SK-N-SH (cell line): Measurements from ENCODE around the gene SH2D3C. TPM values are rescaled to one million over a fixed set of nuclear protein-coding genes. Genes with fewer than 3 reads are reported as not detected.

Experiments used
- CTCF ChIA-PET: fragments of 300-600, 350-600 bp; formaldehyde crosslinking; extraction: SDS; loops from one replicate; lab custom pipeline; 2021; lab: Yijun Ruan, JAX
- POLR2A ChIA-PET: fragments of 350-600 bp; sonication (Branson Sonifier 250); formaldehyde crosslinking; extraction: SDS; loops from one replicate; lab custom pipeline; 2020; ENCODE audit warnings: antibody characterized with exemption, inconsistent platforms; lab: Yijun Ruan, JAX
- DNase-seq: peaks from one replicate; pipeline ENCODE4 v3.0.0; 2012
- H2AFZ ChIP-seq: fragments of 200-600 bp; sonication (generic); 2 replicates; pipeline ENCODE4 v1.8.1; 2016; ENCODE audit warnings: antibody characterized with exemption, mild to moderate bottlenecking, low read depth
- H3F3A ChIP-seq: fragments of 200-600 bp; sonication (generic); replicated peaks from 2 replicates; pipeline ENCODE3; 2016; ENCODE audit warnings: antibody characterized with exemption, mild to moderate bottlenecking; ENCODE audit not compliant: insufficient read depth
- H3K27ac ChIP-seq, 2 experiments: fragments of 200-500 bp in 1 of 2; fragments of 200-600 bp in 1 of 2; sonication (Bioruptor generic) in 1 of 2; sonication (generic), shearing (Covaris generic) in 1 of 2; 2 replicates each; pipeline versions ENCODE4 v1.5.1 to v1.6.1; 2014 to 2016; ENCODE audit warnings: low read depth in 2 of 2, inconsistent platforms in 1 of 2, low read length in 1 of 2, mild to moderate bottlenecking in 1 of 2, mixed read lengths in 1 of 2
- H3K27me3 ChIP-seq: fragments of 200-600 bp; sonication (generic), shearing (Covaris generic); 2 replicates; pipeline ENCODE4 v1.6.1; 2016; ENCODE audit warnings: mixed run types; ENCODE audit not compliant: insufficient read depth
- H3K36me3 ChIP-seq, 2 experiments: fragments of 200-500 bp in 1 of 2; fragments of 200-600 bp in 1 of 2; sonication (Bioruptor generic) in 1 of 2; sonication (generic) in 1 of 2; replicated peaks in 1 of 2; 2 replicates each; pipeline versions ENCODE3 to v1.5.1; 2014 to 2016; ENCODE audit warnings: low read length in 1 of 2, mild to moderate bottlenecking in 1 of 2; ENCODE audit not compliant: insufficient read depth in 2 of 2, control insufficient read depth in 1 of 2
- H3K4me1 ChIP-seq, 2 experiments: fragments of 200-500 bp in 1 of 2; fragments of 200-600 bp in 1 of 2; sonication (Bioruptor generic) in 1 of 2; sonication (generic), shearing (Covaris generic) in 1 of 2; 2 replicates each; pipeline versions ENCODE4 v1.5.1 to v1.6.1; 2014 to 2016; ENCODE audit warnings: low read depth in 1 of 2, low read length in 1 of 2, mixed run types in 1 of 2; ENCODE audit not compliant: insufficient read depth in 2 of 2, control insufficient read depth in 1 of 2
- H3K4me2 ChIP-seq: fragments of 200-600 bp; sonication (generic), shearing (Covaris generic); 2 replicates; pipeline ENCODE4 v1.6.1; 2017; ENCODE audit warnings: mixed run types
- H3K4me3 ChIP-seq, 2 experiments: fragments of 200-500 bp in 1 of 2; fragments of 200-600 bp in 1 of 2; sonication (Bioruptor generic) in 1 of 2; sonication (generic), shearing (Covaris generic) in 1 of 2; 2 replicates each; pipeline versions ENCODE4 v1.5.1 to v1.8.1; 2014 to 2016; ENCODE audit warnings: low read depth in 2 of 2, inconsistent platforms in 1 of 2, low read length in 1 of 2, mild to moderate bottlenecking in 1 of 2, mixed read lengths in 1 of 2, moderate library complexity in 1 of 2
- H3K79me2 ChIP-seq: fragments of 200-600 bp; sonication (generic); 2 replicates; pipeline ENCODE4 v1.8.1; 2017; ENCODE audit warnings: mild to moderate bottlenecking; ENCODE audit not compliant: insufficient read depth
- H3K9ac ChIP-seq: fragments of 200-600 bp; sonication (generic); 2 replicates; pipeline ENCODE4 v1.6.1; 2017; ENCODE audit warnings: mixed run types
- H3K9me2 ChIP-seq: fragments of 200-600 bp; sonication (generic); 2 replicates; pipeline ENCODE4 v1.6.1; 2017; ENCODE audit warnings: mixed run types
- H3K9me3 ChIP-seq: fragments of 200-600 bp; sonication (generic); 2 replicates; pipeline ENCODE4 v1.6.1; 2017; ENCODE audit warnings: mixed run types, mild to moderate bottlenecking, moderate library complexity
- H4K20me1 ChIP-seq: fragments of 200-600 bp; sonication (generic); 2 replicates; pipeline ENCODE4 v1.6.1; 2017; ENCODE audit warnings: mild to moderate bottlenecking, mixed run types; ENCODE audit not compliant: insufficient read depth
- CHD2 ChIP-seq: fragments of 150-350 bp; IDR thresholded peaks from 2 replicates; pipeline ENCODE4 v1.6.1; 2018; ENCODE audit warnings: low read length; ENCODE audit not compliant: partially characterized antibody
- ELF1 ChIP-seq: IDR thresholded peaks from 2 replicates; pipeline ENCODE4 v1.4.0; 2012
- EZH2phosphoT487 ChIP-seq: fragments of 200-600 bp; sonication (generic); IDR thresholded peaks from 2 replicates; pipeline ENCODE4 v1.6.1; 2017; ENCODE audit warnings: low read depth, mixed run types, mild to moderate bottlenecking, antibody characterized with exemption, moderate library complexity, borderline replicate concordance
- FOXJ3 ChIP-seq: sonication (generic); formaldehyde crosslinking; IDR thresholded peaks from 2 replicates; pipeline ENCODE4 v1.5.1; 2020; ENCODE audit warnings: mild to moderate bottlenecking, missing genetic modification reagents
- FOXM1 ChIP-seq: IDR thresholded peaks from 2 replicates; pipeline ENCODE4 v1.4.0; 2012; ENCODE audit warnings: low read depth, mild to moderate bottlenecking
- GATA2 ChIP-seq: sonication (generic); formaldehyde crosslinking; IDR thresholded peaks from 2 replicates; pipeline ENCODE4 v1.5.0; 2020; ENCODE audit warnings: mild to moderate bottlenecking, missing genetic modification reagents
- JUND ChIP-seq: IDR thresholded peaks from 2 replicates; pipeline ENCODE4 v1.4.0; 2012
- NRF1 ChIP-seq: IDR thresholded peaks from 2 replicates; pipeline ENCODE4 v1.6.1; 2012; ENCODE audit warnings: low read depth, mild to moderate bottlenecking, low read length
- POLR2AphosphoS5 ChIP-seq: IDR thresholded peaks from 2 replicates; pipeline ENCODE4 v1.6.1; 2012; ENCODE audit warnings: low read depth, low read length
- RAD21 ChIP-seq: IDR thresholded peaks from 2 replicates; pipeline ENCODE4 v1.6.1; 2012; ENCODE audit warnings: mild to moderate bottlenecking, low read length
- RCOR1 ChIP-seq: fragments of 150-350 bp; IDR thresholded peaks from 2 replicates; pipeline ENCODE4 v1.6.1; 2017; ENCODE audit warnings: antibody characterized with exemption, low read length
- RFX5 ChIP-seq: IDR thresholded peaks from 2 replicates; pipeline ENCODE4 v1.6.1; 2012; ENCODE audit warnings: mild to moderate bottlenecking, improper control_type of control experiment, low read length
- RXRA ChIP-seq: IDR thresholded peaks from 2 replicates; pipeline ENCODE4 v1.4.0; 2012; ENCODE audit warnings: low read depth, mild to moderate bottlenecking, borderline replicate concordance
- SIN3A ChIP-seq: IDR thresholded peaks from 2 replicates; pipeline ENCODE4 v1.6.1; 2012; ENCODE audit warnings: low read depth, mild to moderate bottlenecking, low read length, moderate library complexity, borderline replicate concordance
- SMC3 ChIP-seq: IDR thresholded peaks from 2 replicates; pipeline ENCODE4 v1.6.1; 2012; ENCODE audit warnings: low read depth, low read length, improper control_type of control experiment
- TAF1 ChIP-seq: IDR thresholded peaks from 2 replicates; pipeline ENCODE4 v1.6.1; 2012; ENCODE audit warnings: low read depth, mild to moderate bottlenecking, low read length, moderate library complexity, borderline replicate concordance
- WGBS: methylation state at CpG from one replicate; pipeline ENCODE4 v1.1.6; 2017; ENCODE audit warnings: low lambda C conversion rate; 5-methylcytosine and 5-hydroxymethylcytosine counted together
- polyA plus RNA-seq, 3 experiments: library from polyadenylated mRNA; depleted of rRNA; stranded (reverse); fragments of >200 nt; gene quantifications; 2 replicates each; pipeline ENCODE4 v1.2.3, GENCODE V29; 2012
- TF ChIP-seq, protein P1 (sequence below): fragments of 200-600 bp; sonication (generic); IDR thresholded peaks from 2 replicates; pipeline ENCODE4 v1.6.1; 2017; ENCODE audit warnings: antibody characterized with exemption, mild to moderate bottlenecking, moderate library complexity
- TF ChIP-seq, protein P2 (sequence below): IDR thresholded peaks from 2 replicates; pipeline ENCODE4 v1.4.0; 2012; ENCODE audit warnings: low read depth, borderline replicate concordance
- TF ChIP-seq, protein P3 (sequence below): IDR thresholded peaks from 2 replicates; pipeline ENCODE4 v1.4.0; 2012; ENCODE audit warnings: low read depth, borderline replicate concordance

SH2D3C gene
- polyA plus RNA-seq, 1 of the 3 experiments (the other 2 are of a cell fraction) = 0.15 TPM

DNA sequence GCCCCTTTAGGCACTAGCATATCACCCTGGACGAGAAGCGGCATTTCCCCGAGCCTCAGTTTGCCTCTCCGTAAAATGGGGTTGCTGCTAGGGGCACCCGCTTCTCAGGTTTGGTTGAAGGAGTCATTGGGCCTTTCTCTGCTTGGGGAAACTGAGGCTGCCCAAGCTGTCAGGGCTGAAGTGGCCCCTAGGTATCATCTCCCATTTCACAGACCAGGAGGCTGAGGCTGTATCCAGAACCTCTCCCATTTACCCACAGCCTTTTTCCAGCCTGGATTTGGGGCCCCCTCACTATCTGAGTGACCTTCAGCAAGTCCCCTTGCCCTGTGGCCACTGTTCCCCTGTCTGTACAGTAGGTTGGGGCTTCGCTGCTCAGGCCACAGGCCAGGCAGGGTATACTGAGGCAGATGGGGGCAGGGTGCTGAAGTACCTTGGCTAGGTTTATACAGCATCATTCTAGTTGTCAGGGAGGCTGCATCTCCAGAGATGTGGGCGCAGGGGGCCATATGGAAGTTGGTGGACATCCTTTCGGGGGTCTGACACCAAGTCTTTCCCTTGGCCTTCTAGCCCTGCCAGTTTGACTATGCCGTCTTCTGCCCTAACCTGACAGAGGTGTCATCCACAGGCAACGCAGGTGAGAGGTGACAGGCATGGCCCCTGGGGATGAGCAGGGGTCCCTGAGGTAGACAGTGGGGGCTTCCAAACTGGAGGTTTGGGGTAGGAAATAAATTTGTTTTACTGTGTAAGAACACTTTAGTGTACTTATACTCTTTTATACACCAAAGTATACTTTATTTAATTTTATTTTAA lies 32.1 kb upstream of the SH2D3C start:
- Histone ChIP-seq H3K9me3 (no peaks in the 10 kb centered on the region), H3K4me1 (peaks cover 0 to 12% of the 10 kb centered on the region in 2 experiments; a peak in 1 of 4 replicates), H3K79me2 (peaks cover 12% of the 10 kb centered on the region), H3K36me3 (peaks cover 30 to 50% of the 10 kb centered on the region in 2 experiments), H3K27ac (no peak overlapping the region), H3K9me2 (no peaks in the 10 kb centered on the region), H2AFZ (no peak overlapping the region), H3F3A (peaks cover 8% of the 10 kb centered on the region), H3K27me3 (no peaks in the 10 kb centered on the region), H3K4me2 (no peak overlapping the region), H3K9ac (no peak overlapping the region), H4K20me1 (no peaks in the 10 kb centered on the region)
- no peak for DNase-seq
- POLR2A ChIA-PET = no interaction called here
- WGBS = 95% methylated on average over 8 of the region's 10 CpGs
- TF ChIP-seq RFX5 (no peak), SMC3 (no peak), FOXM1 (no peak), RAD21 (no peak)
- TF ChIP-seq, protein P1, sequence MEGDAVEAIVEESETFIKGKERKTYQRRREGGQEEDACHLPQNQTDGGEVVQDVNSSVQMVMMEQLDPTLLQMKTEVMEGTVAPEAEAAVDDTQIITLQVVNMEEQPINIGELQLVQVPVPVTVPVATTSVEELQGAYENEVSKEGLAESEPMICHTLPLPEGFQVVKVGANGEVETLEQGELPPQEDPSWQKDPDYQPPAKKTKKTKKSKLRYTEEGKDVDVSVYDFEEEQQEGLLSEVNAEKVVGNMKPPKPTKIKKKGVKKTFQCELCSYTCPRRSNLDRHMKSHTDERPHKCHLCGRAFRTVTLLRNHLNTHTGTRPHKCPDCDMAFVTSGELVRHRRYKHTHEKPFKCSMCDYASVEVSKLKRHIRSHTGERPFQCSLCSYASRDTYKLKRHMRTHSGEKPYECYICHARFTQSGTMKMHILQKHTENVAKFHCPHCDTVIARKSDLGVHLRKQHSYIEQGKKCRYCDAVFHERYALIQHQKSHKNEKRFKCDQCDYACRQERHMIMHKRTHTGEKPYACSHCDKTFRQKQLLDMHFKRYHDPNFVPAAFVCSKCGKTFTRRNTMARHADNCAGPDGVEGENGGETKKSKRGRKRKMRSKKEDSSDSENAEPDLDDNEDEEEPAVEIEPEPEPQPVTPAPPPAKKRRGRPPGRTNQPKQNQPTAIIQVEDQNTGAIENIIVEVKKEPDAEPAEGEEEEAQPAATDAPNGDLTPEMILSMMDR = no peak
- TF ChIP-seq, all 33 proteins: peak for 0
- H3K4me3 ChIP-seq = no peak overlapping the region
- CTCF ChIA-PET = no interaction called here

DNA sequence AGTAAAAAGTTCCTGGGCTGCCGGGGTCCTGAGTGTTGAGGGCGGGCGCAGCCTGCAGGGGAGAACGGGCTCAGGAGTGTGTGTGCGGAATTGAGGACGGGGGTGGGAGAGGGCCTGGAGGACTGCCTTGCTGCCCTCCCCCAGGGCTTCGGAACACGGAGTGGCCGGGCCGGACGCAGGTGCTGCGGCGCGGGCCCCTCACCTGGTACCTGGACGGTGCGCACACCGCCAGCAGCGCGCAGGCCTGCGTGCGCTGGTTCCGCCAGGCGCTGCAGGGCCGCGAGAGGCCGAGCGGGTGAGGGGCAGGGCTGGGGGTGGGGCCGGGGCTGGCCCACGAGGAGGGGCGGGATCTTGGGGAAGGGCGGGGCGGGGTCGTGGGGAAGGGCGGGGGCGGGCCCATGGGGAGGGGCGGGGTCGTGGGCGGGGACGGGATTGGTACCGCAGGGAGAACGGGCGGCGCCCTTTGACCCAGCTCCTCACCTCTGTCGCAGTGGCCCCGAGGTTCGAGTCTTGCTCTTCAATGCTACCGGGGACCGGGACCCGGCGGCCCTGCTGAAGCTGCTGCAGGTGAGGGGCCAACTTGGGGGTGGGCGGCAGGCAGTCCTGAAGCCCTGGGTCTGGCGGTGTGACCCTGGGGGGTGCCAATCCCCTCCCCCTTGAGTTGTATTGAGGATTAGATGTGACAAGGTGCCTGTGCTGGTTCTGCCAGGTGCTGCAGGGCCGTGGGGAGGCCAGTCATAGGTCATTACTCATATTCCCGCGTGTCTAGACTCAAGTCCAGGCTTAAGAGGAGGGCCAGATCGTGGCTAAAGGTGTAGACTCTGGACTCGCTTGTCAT lies 31.3 kb upstream of the SH2D3C start:
- 74% methylated on average over 24 of the region's 57 CpGs for WGBS
- H3K9me3 ChIP-seq = no peaks in the 10 kb centered on the region
- ChIA-PET CTCF (interaction anchor here (1.2 to 1.5 kb wide), 2 partner anchors 25 to 60 kb away, joined by 3 to 6 read pairs; no protein-coding TSS in a partner anchor), POLR2A (no interaction called here)
- peaks cover 20% of the 10 kb centered on the region for H3K79me2 ChIP-seq
- H3K4me3 ChIP-seq = no peak overlapping the region
- H3K4me2 ChIP-seq = no peak overlapping the region
- H3K9me2 ChIP-seq = no peaks in the 10 kb centered on the region
- no peak overlapping the region for H3K9ac ChIP-seq
- peaks cover 0 to 12% of the 10 kb centered on the region in 2 experiments; a peak in 1 of 4 replicates for H3K4me1 ChIP-seq
- H3K27ac ChIP-seq = no peak overlapping the region
- no peaks in the 10 kb centered on the region for H3K27me3 ChIP-seq
- H3F3A ChIP-seq = peaks cover 8% of the 10 kb centered on the region
- H4K20me1 ChIP-seq = no peaks in the 10 kb centered on the region
- peak; percentile 89 for DNase-seq
- H2AFZ ChIP-seq = no peak overlapping the region
- peaks cover 38 to 45% of the 10 kb centered on the region in 2 experiments for H3K36me3 ChIP-seq
- no peak for TF ChIP-seq FOXJ3 (CRISPR knock-in tag)
- TF ChIP-seq, protein P2, sequence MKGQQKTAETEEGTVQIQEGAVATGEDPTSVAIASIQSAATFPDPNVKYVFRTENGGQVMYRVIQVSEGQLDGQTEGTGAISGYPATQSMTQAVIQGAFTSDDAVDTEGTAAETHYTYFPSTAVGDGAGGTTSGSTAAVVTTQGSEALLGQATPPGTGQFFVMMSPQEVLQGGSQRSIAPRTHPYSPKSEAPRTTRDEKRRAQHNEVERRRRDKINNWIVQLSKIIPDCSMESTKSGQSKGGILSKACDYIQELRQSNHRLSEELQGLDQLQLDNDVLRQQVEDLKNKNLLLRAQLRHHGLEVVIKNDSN = no peak
- no peak for TF ChIP-seq TAF1
- no peak for TF ChIP-seq CHD2
- TF ChIP-seq GATA2 (CRISPR knock-in tag) = no peak
- TF ChIP-seq ELF1 = no peak
- TF ChIP-seq RXRA = no peak
- TF ChIP-seq SMC3 = no peak
- no peak for TF ChIP-seq SIN3A
- no peak for TF ChIP-seq RCOR1
- no peak for TF ChIP-seq NRF1
- TF ChIP-seq EZH2phosphoT487 = no peak
- TF ChIP-seq JUND = no peak
- TF ChIP-seq FOXM1 = no peak
- TF ChIP-seq POLR2AphosphoS5 = no peak
- TF ChIP-seq, protein P3, sequence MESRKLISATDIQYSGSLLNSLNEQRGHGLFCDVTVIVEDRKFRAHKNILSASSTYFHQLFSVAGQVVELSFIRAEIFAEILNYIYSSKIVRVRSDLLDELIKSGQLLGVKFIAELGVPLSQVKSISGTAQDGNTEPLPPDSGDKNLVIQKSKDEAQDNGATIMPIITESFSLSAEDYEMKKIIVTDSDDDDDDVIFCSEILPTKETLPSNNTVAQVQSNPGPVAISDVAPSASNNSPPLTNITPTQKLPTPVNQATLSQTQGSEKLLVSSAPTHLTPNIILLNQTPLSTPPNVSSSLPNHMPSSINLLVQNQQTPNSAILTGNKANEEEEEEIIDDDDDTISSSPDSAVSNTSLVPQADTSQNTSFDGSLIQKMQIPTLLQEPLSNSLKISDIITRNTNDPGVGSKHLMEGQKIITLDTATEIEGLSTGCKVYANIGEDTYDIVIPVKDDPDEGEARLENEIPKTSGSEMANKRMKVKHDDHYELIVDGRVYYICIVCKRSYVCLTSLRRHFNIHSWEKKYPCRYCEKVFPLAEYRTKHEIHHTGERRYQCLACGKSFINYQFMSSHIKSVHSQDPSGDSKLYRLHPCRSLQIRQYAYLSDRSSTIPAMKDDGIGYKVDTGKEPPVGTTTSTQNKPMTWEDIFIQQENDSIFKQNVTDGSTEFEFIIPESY = no peak
